Erythroblast (primary cell): ENCODE results near the gene LRIG1.

Source experiments
- GATA1 ChIP-seq: IDR thresholded peaks from 2 replicates; pipeline ENCODE4 v1.6.1; 2011; ENCODE audit warnings: low read depth, mild to moderate bottlenecking, control low read depth, low read length, moderate library complexity
- POLR2A ChIP-seq: IDR thresholded peaks from 2 replicates; pipeline ENCODE4 v1.6.1; 2011; ENCODE audit warnings: mild to moderate bottlenecking, low read length

DNA sequence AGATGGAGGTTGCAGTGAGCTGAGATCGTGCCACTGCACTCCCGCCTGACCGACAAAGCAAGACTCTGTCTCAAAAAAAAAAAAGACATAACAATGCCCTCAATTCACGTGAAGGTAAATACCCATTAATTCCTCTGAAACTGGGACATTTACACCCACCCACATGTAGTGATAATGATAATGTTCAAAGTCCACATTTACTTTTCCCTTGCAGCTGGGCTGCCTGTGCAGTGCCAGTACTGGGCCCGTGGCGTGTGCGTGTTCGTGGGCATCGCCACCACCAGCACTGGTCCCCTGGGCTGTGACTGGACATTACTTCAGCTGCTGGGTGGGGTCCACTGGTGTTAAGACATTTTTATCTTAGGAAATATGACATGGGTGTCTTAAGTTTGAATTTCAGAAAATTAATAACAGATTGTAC lies 156.4 kb downstream of the LRIG1 start:
- TF ChIP-seq POLR2A (no peak), GATA1 (no peak)
